ENCODE data around the gene SLC25A36.

GRCh38 chr3:141019244-141019643 lies 77.6 kb downstream of the SLC25A36 start:
- TF ChIP-seq MXD4 (CRISPR knock-in tag; IDR thresholded peaks at IDR 0.05; ENCODE audit: borderline replicate concordance) = no peak
- TF ChIP-seq AFF4 (CRISPR knock-in tag; IDR thresholded peaks at IDR 0.05; ENCODE audit: borderline replicate concordance) = no peak
- no peak for TF ChIP-seq FOXP4 (CRISPR knock-in tag; IDR thresholded peaks at IDR 0.05)
- TF ChIP-seq CTCF (IDR thresholded peaks at IDR 0.05) = no peak
